Type B pancreatic cell (in vitro differentiated cells): ENCODE data around the gene ATP8A2. TPM values are rescaled to one million over a fixed set of nuclear protein-coding genes. Genes with fewer than 3 reads are reported as not detected.

Experiments
- DNase-seq: peaks from one replicate; pipeline ENCODE4 v3.0.0; 2021; ENCODE audit warnings: mixed read lengths; ENCODE audit not compliant: unreplicated experiment; ENCODE audit errors: extremely low spot score
- H3K27ac Mint-ChIP-seq: 2 replicates; pipeline ENCODE4 v1.8.0; 2021; ENCODE audit warnings: mild to moderate bottlenecking, mixed read lengths
- H3K27me3 Mint-ChIP-seq: 2 replicates; pipeline ENCODE4 v1.8.0; 2021; ENCODE audit warnings: mixed read lengths
- H3K36me3 Mint-ChIP-seq: 2 replicates; pipeline ENCODE4 v1.8.0; 2021; ENCODE audit warnings: mixed read lengths
- H3K4me1 Mint-ChIP-seq: one replicate; pipeline ENCODE4 v1.8.0; 2021; ENCODE audit warnings: mixed read lengths; ENCODE audit not compliant: unreplicated experiment
- H3K4me3 Mint-ChIP-seq: 2 replicates; pipeline ENCODE4 v1.8.0; 2021; ENCODE audit warnings: mild to moderate bottlenecking, mixed read lengths
- H3K9me3 Mint-ChIP-seq: 2 replicates; pipeline ENCODE4 v1.8.0; 2021; ENCODE audit warnings: mixed read lengths
- total RNA-seq: library from RNA; stranded (reverse); gene quantifications from 2 replicates; pipeline ENCODE4 v1.2.1, GENCODE V29; 2021; ENCODE audit warnings: low replicate concordance
- TF ChIP-seq, protein P1 (sequence below): fragments of 200-600 bp; sonication (generic); conservative IDR thresholded peaks from 2 replicates; pipeline ENCODE4 v1.5.0; 2021; ENCODE audit warnings: antibody characterized with exemption, mild to moderate bottlenecking

Gene ATP8A2
- total RNA-seq, 1 donor from 2014 or later, result 13.8 TPM

DNA sequence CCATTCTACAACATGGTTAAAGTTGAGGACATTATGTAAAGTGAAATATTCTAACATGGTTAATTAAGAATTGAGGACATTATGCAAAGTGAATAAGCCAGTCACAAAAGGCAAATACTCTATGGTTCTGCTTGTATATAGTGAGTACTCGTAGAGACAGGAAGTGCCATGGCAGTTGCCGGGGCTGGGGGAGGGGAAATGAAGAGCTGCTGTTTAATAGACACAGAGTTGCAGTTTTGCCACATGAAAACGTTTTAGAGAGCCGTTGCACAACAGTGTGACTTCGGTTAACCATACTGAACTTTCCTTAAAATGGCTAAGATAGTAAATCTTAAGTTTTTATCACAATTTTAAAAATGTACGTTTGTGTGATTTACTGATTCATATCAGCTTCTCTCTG is 503.1 kb downstream of the ATP8A2 start:
- DNase-seq, result no peak
- H3K4me1 Mint-ChIP-seq, result peaks cover 25% of the 10 kb centered on the region
- TF ChIP-seq, protein P1, sequence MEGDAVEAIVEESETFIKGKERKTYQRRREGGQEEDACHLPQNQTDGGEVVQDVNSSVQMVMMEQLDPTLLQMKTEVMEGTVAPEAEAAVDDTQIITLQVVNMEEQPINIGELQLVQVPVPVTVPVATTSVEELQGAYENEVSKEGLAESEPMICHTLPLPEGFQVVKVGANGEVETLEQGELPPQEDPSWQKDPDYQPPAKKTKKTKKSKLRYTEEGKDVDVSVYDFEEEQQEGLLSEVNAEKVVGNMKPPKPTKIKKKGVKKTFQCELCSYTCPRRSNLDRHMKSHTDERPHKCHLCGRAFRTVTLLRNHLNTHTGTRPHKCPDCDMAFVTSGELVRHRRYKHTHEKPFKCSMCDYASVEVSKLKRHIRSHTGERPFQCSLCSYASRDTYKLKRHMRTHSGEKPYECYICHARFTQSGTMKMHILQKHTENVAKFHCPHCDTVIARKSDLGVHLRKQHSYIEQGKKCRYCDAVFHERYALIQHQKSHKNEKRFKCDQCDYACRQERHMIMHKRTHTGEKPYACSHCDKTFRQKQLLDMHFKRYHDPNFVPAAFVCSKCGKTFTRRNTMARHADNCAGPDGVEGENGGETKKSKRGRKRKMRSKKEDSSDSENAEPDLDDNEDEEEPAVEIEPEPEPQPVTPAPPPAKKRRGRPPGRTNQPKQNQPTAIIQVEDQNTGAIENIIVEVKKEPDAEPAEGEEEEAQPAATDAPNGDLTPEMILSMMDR, result no peak
- no peak overlapping the region for H3K4me3 Mint-ChIP-seq
- no peaks in the 10 kb centered on the region for H3K27me3 Mint-ChIP-seq
- no peak overlapping the region for H3K27ac Mint-ChIP-seq
- no peaks in the 10 kb centered on the region for H3K36me3 Mint-ChIP-seq
- H3K9me3 Mint-ChIP-seq, result no peaks in the 10 kb centered on the region

DNA sequence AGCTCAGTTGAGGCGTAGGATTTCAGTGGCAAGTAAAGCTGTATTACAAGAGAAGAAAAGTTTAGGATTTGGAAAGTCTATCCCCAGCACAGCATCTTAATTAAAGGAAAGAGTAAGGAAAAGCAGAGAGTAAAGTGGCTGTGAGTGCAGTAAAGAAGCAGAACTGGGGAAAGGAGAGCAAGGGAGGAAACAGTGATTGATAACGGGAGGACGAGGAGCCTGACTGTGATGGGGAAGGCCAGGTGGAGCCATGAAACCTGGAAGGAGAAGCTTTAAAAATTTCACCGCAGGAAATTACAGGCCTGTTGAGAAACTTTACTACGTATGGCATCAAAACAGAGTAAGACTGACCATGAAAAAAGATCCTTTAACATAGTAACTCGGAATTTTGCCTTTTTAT is 504.5 kb downstream of the ATP8A2 start:
- no peak overlapping the region for H3K27ac Mint-ChIP-seq
- H3K36me3 Mint-ChIP-seq, result no peaks in the 10 kb centered on the region
- TF ChIP-seq, protein P1, result no peak

DNA sequence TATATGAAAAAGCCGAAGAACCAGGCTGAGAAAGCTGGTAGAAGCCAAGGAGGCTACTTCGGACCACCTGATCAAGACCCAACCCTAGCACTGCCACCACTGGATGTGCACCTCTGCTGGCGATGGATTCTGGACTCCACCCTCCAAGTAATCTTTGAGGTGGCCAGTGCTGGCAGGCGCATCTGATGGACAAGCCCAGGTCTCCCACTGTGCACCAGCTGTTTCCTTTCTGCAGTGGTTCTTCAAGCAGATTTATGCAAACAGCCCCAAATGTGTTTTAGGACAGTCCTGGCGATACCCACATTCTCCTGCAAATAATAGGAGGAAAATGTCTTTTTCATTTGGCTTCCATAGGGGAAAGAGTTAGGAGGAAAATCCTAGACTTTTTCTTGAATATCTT is 507.7 kb downstream of the ATP8A2 start:
- peaks cover 4% of the 10 kb centered on the region for H3K27me3 Mint-ChIP-seq
- no peaks in the 10 kb centered on the region for H3K9me3 Mint-ChIP-seq
- no peak overlapping the region for H3K27ac Mint-ChIP-seq
- no peaks in the 10 kb centered on the region for H3K36me3 Mint-ChIP-seq
- DNase-seq, result no peak
- H3K4me3 Mint-ChIP-seq, result no peak overlapping the region
- TF ChIP-seq, protein P1, result no peak
- H3K4me1 Mint-ChIP-seq, result peaks cover 47% of the 10 kb centered on the region

More for the DNA sequence above, 504.5 kb downstream of the ATP8A2 start:
- H3K9me3 Mint-ChIP-seq, result no peaks in the 10 kb centered on the region
- no peaks in the 10 kb centered on the region for H3K27me3 Mint-ChIP-seq
- DNase-seq, result no peak
- H3K4me3 Mint-ChIP-seq, result no peak overlapping the region
- H3K4me1 Mint-ChIP-seq, result peaks cover 28% of the 10 kb centered on the region

DNA sequence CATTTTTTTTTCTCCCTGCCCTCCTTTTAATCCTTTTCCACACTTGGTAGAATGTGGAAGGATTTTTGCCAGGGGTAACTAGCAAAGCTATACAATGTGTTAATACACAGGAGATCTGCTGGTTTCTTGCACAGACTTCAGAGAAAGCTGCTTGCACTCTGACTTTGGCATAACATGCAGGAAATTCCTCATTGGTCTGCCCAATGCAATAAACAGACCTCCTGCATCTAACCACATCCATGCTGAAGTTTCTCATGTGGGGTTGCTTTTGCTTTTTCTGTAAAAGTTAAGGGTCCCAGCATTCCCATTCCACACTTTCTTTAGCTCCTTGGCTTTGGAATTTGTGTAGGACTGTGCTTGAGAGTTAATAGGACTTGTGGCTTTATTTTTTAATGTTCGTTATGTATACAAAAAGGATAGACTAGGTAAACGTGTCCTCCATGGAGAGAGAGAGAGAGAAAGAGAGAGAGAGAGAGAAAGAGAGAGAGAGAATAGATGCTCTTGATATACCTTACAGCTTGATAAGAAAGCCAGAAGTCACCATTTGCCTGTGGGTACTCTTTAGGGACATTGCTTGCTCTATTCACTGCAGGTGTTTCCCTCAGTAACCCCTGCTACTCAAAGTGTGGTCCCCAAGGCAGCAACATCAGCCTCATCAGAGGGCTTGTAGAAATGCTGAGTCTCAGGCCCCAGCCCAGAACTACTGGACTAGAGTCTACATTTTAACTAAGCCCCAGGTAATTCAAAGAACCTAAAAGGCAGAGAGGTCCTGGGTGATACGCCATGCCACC is 509.6 kb downstream of the ATP8A2 start:
- Mint-ChIP-seq H3K27ac (peak overlapping the region; percentile 50), H3K4me3 (peak overlapping the region; percentile 78), H3K9me3 (no peaks in the 10 kb centered on the region), H3K4me1 (peaks cover 53% of the 10 kb centered on the region), H3K36me3 (no peaks in the 10 kb centered on the region), H3K27me3 (peaks cover 4% of the 10 kb centered on the region)
- TF ChIP-seq, protein P1, result no peak
- no peak for DNase-seq

DNA sequence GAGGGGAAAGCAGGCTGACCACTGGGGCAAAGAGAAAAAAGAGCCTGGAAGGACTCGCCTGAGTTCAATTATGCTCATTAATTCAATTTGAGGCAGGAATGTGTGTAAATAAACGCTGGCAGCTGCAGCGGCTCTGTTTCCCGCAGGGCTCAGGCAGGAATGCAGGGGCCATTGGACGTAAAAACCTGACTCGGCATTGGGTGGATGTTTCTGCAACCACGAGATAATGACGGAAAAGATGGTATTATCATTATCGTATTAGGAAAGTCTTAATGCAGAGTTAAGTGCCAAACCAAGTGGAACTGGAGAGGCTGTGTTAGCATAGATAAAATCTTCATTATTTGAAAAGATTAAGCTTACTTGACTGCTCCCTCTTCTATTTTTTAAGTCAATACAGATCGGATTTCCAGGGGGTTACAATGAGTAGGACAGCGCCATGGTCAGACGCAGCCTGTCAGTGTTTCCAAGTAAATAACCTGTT is 510.2 kb downstream of the ATP8A2 start:
- no peak for DNase-seq
- H3K4me1 Mint-ChIP-seq, result peaks cover 52% of the 10 kb centered on the region
- peaks cover 4% of the 10 kb centered on the region for H3K27me3 Mint-ChIP-seq

More for the DNA sequence above, 510.2 kb downstream of the ATP8A2 start:
- peak overlapping the region; percentile 50 for H3K27ac Mint-ChIP-seq
- peak overlapping the region; percentile 78 for H3K4me3 Mint-ChIP-seq
- no peaks in the 10 kb centered on the region for H3K9me3 Mint-ChIP-seq
- H3K36me3 Mint-ChIP-seq, result no peaks in the 10 kb centered on the region
- TF ChIP-seq, protein P1, result no peak
